GM23338 (cell line): ENCODE measurements around the gene WFDC6. TPM values are rescaled to one million over a fixed set of nuclear protein-coding genes. Genes with fewer than 3 reads are reported as not detected.

ENCODE experiments used
- ATAC-seq: fragments of 200-7000 bp; cut with Tn5 transposase; 3 replicates; pipeline ENCODE4 v1.9.1; 2020
- DNase-seq: peaks from one replicate; pipeline ENCODE4 v3.0.0-alpha.2; 2015; ENCODE audit warnings: low spot score
- H2AFZ ChIP-seq: fragments of 200-600 bp; sonication (generic); 2 replicates; pipeline ENCODE4 v1.8.0; 2016; ENCODE audit warnings: antibody characterized with exemption, mild to moderate bottlenecking, moderate library complexity
- H3F3A ChIP-seq: fragments of 200-600 bp; sonication (generic); replicated peaks from 2 replicates; pipeline ENCODE4 v1.8.0; 2017; ENCODE audit warnings: antibody characterized with exemption, mixed run types, low read depth
- H3K27ac ChIP-seq: fragments of 200-600 bp; sonication (generic); 2 replicates; pipeline ENCODE4 v1.6.1; 2016; ENCODE audit warnings: low read depth
- H3K27me3 ChIP-seq: fragments of 200-600 bp; sonication (generic); 2 replicates; pipeline ENCODE4 v1.8.0; 2016; ENCODE audit warnings: mild to moderate bottlenecking, mixed run types, moderate library complexity; ENCODE audit not compliant: insufficient read depth
- H3K36me3 ChIP-seq: fragments of 200-600 bp; sonication (generic); 2 replicates; pipeline ENCODE4 v1.8.0; 2016; ENCODE audit warnings: mild to moderate bottlenecking; ENCODE audit not compliant: insufficient read depth
- H3K4me1 ChIP-seq: fragments of 200-600 bp; sonication (generic); 2 replicates; pipeline ENCODE4 v1.8.0; 2016; ENCODE audit warnings: mild to moderate bottlenecking, moderate library complexity; ENCODE audit not compliant: insufficient read depth
- H3K4me2 ChIP-seq: fragments of 200-600 bp; sonication (generic); 2 replicates; pipeline ENCODE4 v1.7.1; 2017; ENCODE audit warnings: mixed run types
- H3K4me3 ChIP-seq: fragments of 200-600 bp; sonication (generic); 2 replicates; pipeline ENCODE4 v1.6.1; 2016; ENCODE audit warnings: mixed run types
- H3K79me2 ChIP-seq: fragments of 200-600 bp; sonication (generic); replicated peaks from 2 replicates; pipeline ENCODE4 v1.8.0; 2017; ENCODE audit warnings: mild to moderate bottlenecking; ENCODE audit not compliant: insufficient read depth
- H3K9me2 ChIP-seq: fragments of 200-600 bp; sonication (generic); 2 replicates; pipeline ENCODE4 v1.8.0; 2017; ENCODE audit not compliant: insufficient read depth
- H4K20me1 ChIP-seq: fragments of 200-600 bp; sonication (generic); replicated peaks from 2 replicates; pipeline ENCODE4 v1.8.0; 2017; ENCODE audit warnings: mild to moderate bottlenecking; ENCODE audit not compliant: insufficient read depth
- H3K27ac Mint-ChIP-seq: 2 replicates; pipeline ENCODE4 v1.8.0; 2020; ENCODE audit warnings: inconsistent platforms, mild to moderate bottlenecking, moderate library complexity, mixed read lengths
- H3K27me3 Mint-ChIP-seq: 3 replicates; pipeline ENCODE4 v1.8.0; 2022; ENCODE audit warnings: low read depth, mild to moderate bottlenecking, moderate library complexity, mixed read lengths, inconsistent platforms; ENCODE audit not compliant: insufficient read depth, poor library complexity
- H3K36me3 Mint-ChIP-seq: 3 replicates; pipeline ENCODE4 v1.8.0; 2021; ENCODE audit warnings: low read depth, mild to moderate bottlenecking, inconsistent platforms, moderate library complexity, mixed read lengths
- H3K4me1 Mint-ChIP-seq: 3 replicates; pipeline ENCODE4 v1.8.0; 2020; ENCODE audit warnings: mild to moderate bottlenecking, inconsistent platforms, mixed read lengths
- H3K4me3 Mint-ChIP-seq: 3 replicates; pipeline ENCODE4 v1.8.0; 2021; ENCODE audit warnings: moderate library complexity, mild to moderate bottlenecking, inconsistent platforms, mixed read lengths
- H3K9me3 Mint-ChIP-seq: 3 replicates; pipeline ENCODE4 v1.8.0; 2020; ENCODE audit warnings: moderate library complexity, mild to moderate bottlenecking, inconsistent platforms, mixed read lengths
- CREB1 ChIP-seq: fragments of 250-450 bp; sonication (Bioruptor Pico); IDR thresholded peaks from 2 replicates; pipeline ENCODE4 v1.5.0; 2020; ENCODE audit warnings: low read depth, mild to moderate bottlenecking, moderate library complexity
- EZH2 ChIP-seq: fragments of 200-600 bp; sonication (generic); IDR thresholded peaks from one replicate; pipeline ENCODE4 v1.8.0; 2017; ENCODE audit warnings: antibody characterized with exemption, mild to moderate bottlenecking, low read depth; ENCODE audit not compliant: unreplicated experiment
- EZH2phosphoT487 ChIP-seq: fragments of 200-600 bp; sonication (generic); IDR thresholded peaks from one replicate; pipeline ENCODE4 v1.8.1; 2018; ENCODE audit warnings: antibody characterized with exemption; ENCODE audit not compliant: unreplicated experiment
- JUNB ChIP-seq: IDR thresholded peaks from one replicate; pipeline ENCODE4 v1.6.1; 2016; ENCODE audit warnings: antibody characterized with exemption; ENCODE audit not compliant: unreplicated experiment
- POLR2AphosphoS5 ChIP-seq: IDR thresholded peaks from 2 replicates; pipeline ENCODE4 v1.6.1; 2016; ENCODE audit warnings: antibody characterized with exemption, low read depth
- REST ChIP-seq: IDR thresholded peaks from one replicate; pipeline ENCODE4 v1.6.1; 2018; ENCODE audit warnings: antibody characterized with exemption; ENCODE audit not compliant: unreplicated experiment
- STAT1 ChIP-seq: IDR thresholded peaks from one replicate; pipeline ENCODE4 v1.6.1; 2016; ENCODE audit warnings: antibody characterized with exemption; ENCODE audit not compliant: unreplicated experiment
- ZNF114 ChIP-seq: fragments of 250-450 bp; sonication (Bioruptor Pico); IDR thresholded peaks from 2 replicates; pipeline ENCODE4 v1.5.0; 2020; ENCODE audit warnings: mild to moderate bottlenecking, moderate library complexity
- polyA plus RNA-seq: library from polyadenylated mRNA; unstranded; fragments of >200 nt; fragmentation: Nextera tagmentation; extraction: Ambion mirVana; gene quantifications from 2 replicates; pipeline ENCODE4 v1.2.1, GENCODE V29; 2016
- total RNA-seq: library from RNA; depleted of rRNA; stranded (reverse); fragments of >200 nt; shearing (Covaris generic); gene quantifications from 2 replicates; pipeline ENCODE4 v1.2.3, GENCODE V29; 2014
- TF ChIP-seq, protein P1 (sequence below): IDR thresholded peaks from 2 replicates; pipeline ENCODE4 v1.6.1; 2016; ENCODE audit warnings: antibody characterized with exemption
- TF ChIP-seq, protein P2 (sequence below), 2 experiments: fragments of 200-600 bp in 1 of 2; sonication (generic) in 1 of 2; conservative IDR thresholded peaks; 2 replicates each; pipeline versions ENCODE4 v1.5.1 to v1.6.1; 2016 to 2017; ENCODE audit warnings: antibody characterized with exemption in 2 of 2, low read depth in 2 of 2, mild to moderate bottlenecking in 2 of 2, moderate library complexity in 1 of 2

Gene WFDC6
- total and polyA plus RNA-seq, 2 experiments from 2014 or later, result not detected

- no peaks in the 10 kb centered on the region for H3K79me2 ChIP-seq
- H3K36me3 ChIP-seq, result no peaks in the 10 kb centered on the region
- no peaks in the 10 kb centered on the region for H3F3A ChIP-seq
- 0 out of 2 replicates have a peak, but pooled peaks cover 4% of the 10 kb centered on the region for H3K9me2 ChIP-seq
- H3K4me3 ChIP-seq, result no peak overlapping the region
- TF ChIP-seq ZNF114 (CRISPR knock-in tag), result no peak
- H3K36me3 Mint-ChIP-seq, result no peaks in the 10 kb centered on the region
- DNase-seq (no peak), ATAC-seq (no peak)
- H3K4me1 Mint-ChIP-seq, result no peaks in the 10 kb centered on the region
- peaks cover 3% of the 10 kb centered on the region for H3K27me3 Mint-ChIP-seq
- H3K4me3 Mint-ChIP-seq, result no peak overlapping the region
- no peaks in the 10 kb centered on the region for H4K20me1 ChIP-seq
- no peaks in the 10 kb centered on the region for H3K9me3 Mint-ChIP-seq
- H2AFZ ChIP-seq, result no peak overlapping the region
- no peaks in the 10 kb centered on the region for H3K4me1 ChIP-seq
- no peak overlapping the region for H3K4me2 ChIP-seq
- H3K27ac ChIP-seq, result no peak overlapping the region
- no peak overlapping the region for H3K27ac Mint-ChIP-seq
- no peaks in the 10 kb centered on the region for H3K27me3 ChIP-seq
Observed at GRCh38 chr20:45510242-45510862, 28.9 kb downstream of the WFDC6 start.

- Histone ChIP-seq H3F3A (no peaks in the 10 kb centered on the region), H3K27ac (no peak overlapping the region), H3K4me3 (no peak overlapping the region), H3K36me3 (no peaks in the 10 kb centered on the region), H3K9me2 (0 out of 2 replicates have a peak, but pooled peaks cover 4% of the 10 kb centered on the region), H4K20me1 (no peaks in the 10 kb centered on the region), H2AFZ (no peak overlapping the region), H3K79me2 (no peaks in the 10 kb centered on the region), H3K4me1 (no peaks in the 10 kb centered on the region), H3K27me3 (no peaks in the 10 kb centered on the region), H3K4me2 (no peak overlapping the region)
- Mint-ChIP-seq H3K27ac (no peak overlapping the region), H3K36me3 (no peaks in the 10 kb centered on the region), H3K4me3 (no peak overlapping the region), H3K9me3 (no peaks in the 10 kb centered on the region), H3K27me3 (peaks cover 3% of the 10 kb centered on the region), H3K4me1 (no peaks in the 10 kb centered on the region)
- ATAC-seq (no peak), DNase-seq (no peak)
- TF ChIP-seq EZH2phosphoT487, result no peak
- TF ChIP-seq, protein P1, sequence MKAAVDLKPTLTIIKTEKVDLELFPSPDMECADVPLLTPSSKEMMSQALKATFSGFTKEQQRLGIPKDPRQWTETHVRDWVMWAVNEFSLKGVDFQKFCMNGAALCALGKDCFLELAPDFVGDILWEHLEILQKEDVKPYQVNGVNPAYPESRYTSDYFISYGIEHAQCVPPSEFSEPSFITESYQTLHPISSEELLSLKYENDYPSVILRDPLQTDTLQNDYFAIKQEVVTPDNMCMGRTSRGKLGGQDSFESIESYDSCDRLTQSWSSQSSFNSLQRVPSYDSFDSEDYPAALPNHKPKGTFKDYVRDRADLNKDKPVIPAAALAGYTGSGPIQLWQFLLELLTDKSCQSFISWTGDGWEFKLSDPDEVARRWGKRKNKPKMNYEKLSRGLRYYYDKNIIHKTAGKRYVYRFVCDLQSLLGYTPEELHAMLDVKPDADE, result no peak
- TF ChIP-seq CREB1 (CRISPR knock-in tag), result no peak
- TF ChIP-seq STAT1, result no peak
- TF ChIP-seq, protein P2, sequence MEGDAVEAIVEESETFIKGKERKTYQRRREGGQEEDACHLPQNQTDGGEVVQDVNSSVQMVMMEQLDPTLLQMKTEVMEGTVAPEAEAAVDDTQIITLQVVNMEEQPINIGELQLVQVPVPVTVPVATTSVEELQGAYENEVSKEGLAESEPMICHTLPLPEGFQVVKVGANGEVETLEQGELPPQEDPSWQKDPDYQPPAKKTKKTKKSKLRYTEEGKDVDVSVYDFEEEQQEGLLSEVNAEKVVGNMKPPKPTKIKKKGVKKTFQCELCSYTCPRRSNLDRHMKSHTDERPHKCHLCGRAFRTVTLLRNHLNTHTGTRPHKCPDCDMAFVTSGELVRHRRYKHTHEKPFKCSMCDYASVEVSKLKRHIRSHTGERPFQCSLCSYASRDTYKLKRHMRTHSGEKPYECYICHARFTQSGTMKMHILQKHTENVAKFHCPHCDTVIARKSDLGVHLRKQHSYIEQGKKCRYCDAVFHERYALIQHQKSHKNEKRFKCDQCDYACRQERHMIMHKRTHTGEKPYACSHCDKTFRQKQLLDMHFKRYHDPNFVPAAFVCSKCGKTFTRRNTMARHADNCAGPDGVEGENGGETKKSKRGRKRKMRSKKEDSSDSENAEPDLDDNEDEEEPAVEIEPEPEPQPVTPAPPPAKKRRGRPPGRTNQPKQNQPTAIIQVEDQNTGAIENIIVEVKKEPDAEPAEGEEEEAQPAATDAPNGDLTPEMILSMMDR (conservative IDR thresholded peaks at IDR 0.05; ENCODE audit: low read depth in 2 of 2), result no peak
- no peak for TF ChIP-seq POLR2AphosphoS5
- no peak for TF ChIP-seq REST
- no peak for TF ChIP-seq EZH2
- TF ChIP-seq JUNB, result no peak
Observed at GRCh38 chr20:45509091-45509490, 30.2 kb downstream of the WFDC6 start.
